NT2/D1 (cell line): ENCODE results near the gene LRP5.

Source experiments
- SUZ12 ChIP-seq: IDR thresholded peaks from 2 replicates; pipeline ENCODE4 v1.6.1; 2011; ENCODE audit not compliant: insufficient read length, insufficient read depth; ENCODE audit errors: extremely low read depth
- ZNF274 ChIP-seq: IDR thresholded peaks from 2 replicates; pipeline ENCODE4 v1.6.1; 2011; ENCODE audit warnings: mild to moderate bottlenecking, low read depth, low read length

GRCh38 chr11:68273026-68273738, 39.2 kb upstream of the LRP5 start:
- TF ChIP-seq ZNF274 (no peak), SUZ12 (no peak)
